WTC11 (cell line): ENCODE data around the gene DECR2.

Experiments used
- ATF6 ChIP-seq: sonication (generic); formaldehyde crosslinking; IDR thresholded peaks from 2 replicates; pipeline ENCODE4 v1.8.1; 2023; ENCODE audit warnings: mild to moderate bottlenecking, missing genetic modification reagents
- CTCF ChIP-seq: fragments of 200-600 bp; IDR thresholded peaks from 2 replicates; pipeline ENCODE4 v1.8.0; 2022; ENCODE audit warnings: antibody characterized with exemption
- ESRRA ChIP-seq: sonication (generic); formaldehyde crosslinking; IDR thresholded peaks from 2 replicates; pipeline ENCODE4 v1.8.1; 2022; ENCODE audit warnings: mild to moderate bottlenecking, missing genetic modification reagents, borderline replicate concordance
- FOXP1 ChIP-seq: sonication (generic); formaldehyde crosslinking; IDR thresholded peaks from 2 replicates; pipeline ENCODE4 v1.8.0; 2022; ENCODE audit warnings: missing genetic modification reagents, mild to moderate bottlenecking, moderate library complexity, borderline replicate concordance
- IRF2 ChIP-seq: sonication (generic); formaldehyde crosslinking; IDR thresholded peaks from 2 replicates; pipeline ENCODE4 v1.8.0; 2022; ENCODE audit warnings: low read depth, missing genetic modification reagents, borderline replicate concordance
- NR1H2 ChIP-seq: sonication (generic); formaldehyde crosslinking; IDR thresholded peaks from 2 replicates; pipeline ENCODE4 v1.9.0; 2021; ENCODE audit warnings: mild to moderate bottlenecking, moderate library complexity, missing genetic modification reagents
- NR2C2 ChIP-seq: sonication (generic); formaldehyde crosslinking; IDR thresholded peaks from 2 replicates; pipeline ENCODE4 v1.8.0; 2022; ENCODE audit warnings: mild to moderate bottlenecking, missing genetic modification reagents
- ZNF263 ChIP-seq: sonication (generic); formaldehyde crosslinking; IDR thresholded peaks from 2 replicates; pipeline ENCODE4 v1.8.1; 2022; ENCODE audit warnings: low read depth, mild to moderate bottlenecking, moderate library complexity, missing genetic modification reagents

- TF ChIP-seq NR2C2 (CRISPR knock-in tag), result no peak
- no peak for TF ChIP-seq CTCF
- no peak for TF ChIP-seq ZNF263
- TF ChIP-seq ESRRA (CRISPR knock-in tag), result no peak
- TF ChIP-seq IRF2 (CRISPR knock-in tag), result no peak
- TF ChIP-seq ATF6 (CRISPR knock-in tag), result no peak
- TF ChIP-seq FOXP1 (CRISPR knock-in tag), result no peak
- TF ChIP-seq NR1H2 (CRISPR knock-in tag), result no peak
Observed at GRCh38 chr16:399340-400019, 2.2 kb upstream of the DECR2 start.
